PFSK-1 (cell line): ENCODE measurements around the gene SORCS1.

ENCODE experiments used
- FOXP2 ChIP-seq: optimal IDR thresholded peaks from 2 replicates; pipeline ENCODE3; 2011; ENCODE audit warnings: borderline replicate concordance, control low read depth, inconsistent platforms; ENCODE audit not compliant: insufficient read depth; ENCODE audit errors: extremely low read length, extremely low read depth
- POLR2AphosphoS5 ChIP-seq: IDR thresholded peaks from 2 replicates; pipeline ENCODE4 v1.6.1; 2012; ENCODE audit warnings: low read depth, mild to moderate bottlenecking, control low read depth, low read length, moderate library complexity
- SIN3A ChIP-seq: IDR thresholded peaks from 2 replicates; pipeline ENCODE4 v1.6.1; 2012; ENCODE audit warnings: mild to moderate bottlenecking, low read length, moderate library complexity, borderline replicate concordance; ENCODE audit not compliant: insufficient read depth
- TAF1 ChIP-seq: IDR thresholded peaks from 2 replicates; pipeline ENCODE4 v1.6.1; 2012; ENCODE audit warnings: low read length, control low read depth, borderline replicate concordance; ENCODE audit not compliant: insufficient read depth
- TF ChIP-seq, protein P1 (sequence below), 2 experiments: IDR thresholded peaks; 2 replicates each; pipeline versions ENCODE4 v1.6.1 to v1.8.0; 2011 to 2012; ENCODE audit warnings: low read depth in 2 of 2, low read length in 2 of 2, control low read depth in 1 of 2, inconsistent platforms in 1 of 2, mild to moderate bottlenecking in 1 of 2, moderate library complexity in 1 of 2; ENCODE audit not compliant: insufficient read depth in 1 of 2

Gene SORCS1

DNA sequence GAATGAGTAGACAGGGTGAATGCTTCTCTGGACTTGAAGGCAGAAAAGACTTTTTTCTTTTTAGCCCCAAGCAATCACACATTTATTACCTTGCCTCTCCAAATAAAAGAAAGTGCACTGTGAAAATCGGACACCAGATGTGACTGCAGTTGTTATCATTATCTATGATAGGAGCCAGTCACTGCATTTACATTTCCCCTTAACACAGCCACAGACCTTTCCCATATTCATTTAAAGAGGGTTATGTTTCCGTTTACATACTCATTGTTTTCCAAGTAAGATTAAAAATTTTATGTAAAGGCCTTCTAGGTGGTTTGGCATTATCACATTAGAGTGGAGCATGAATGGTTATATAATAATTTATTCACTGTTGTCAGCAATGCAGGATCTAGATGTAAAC is 586.8 kb downstream of the SORCS1 start:
- TF ChIP-seq POLR2AphosphoS5 (no peak), TAF1 (no peak), FOXP2 (no peak)

DNA sequence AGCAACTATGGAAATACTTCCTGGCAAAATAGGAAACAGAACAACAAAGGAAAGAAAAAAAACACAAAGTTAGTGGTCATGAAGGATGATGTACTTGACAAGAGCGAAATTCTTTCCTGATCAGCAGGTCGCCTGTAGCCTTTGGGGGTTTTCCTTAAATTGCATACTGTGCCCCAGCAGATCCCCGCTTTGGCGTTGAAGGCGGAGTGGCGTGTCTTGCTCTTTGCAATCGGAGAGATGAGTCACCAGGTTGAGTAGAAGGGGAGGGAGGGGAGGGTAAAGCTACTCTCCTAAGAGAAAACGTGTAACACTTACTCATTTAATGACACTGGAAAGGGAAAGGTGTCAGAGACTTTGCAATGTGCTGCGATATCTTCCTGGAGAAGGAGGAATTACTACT is 587.2 kb downstream of the SORCS1 start:
- TF ChIP-seq POLR2AphosphoS5 = no peak
- TF ChIP-seq FOXP2 = no peak
- TF ChIP-seq SIN3A = no peak
- TF ChIP-seq, protein P1, sequence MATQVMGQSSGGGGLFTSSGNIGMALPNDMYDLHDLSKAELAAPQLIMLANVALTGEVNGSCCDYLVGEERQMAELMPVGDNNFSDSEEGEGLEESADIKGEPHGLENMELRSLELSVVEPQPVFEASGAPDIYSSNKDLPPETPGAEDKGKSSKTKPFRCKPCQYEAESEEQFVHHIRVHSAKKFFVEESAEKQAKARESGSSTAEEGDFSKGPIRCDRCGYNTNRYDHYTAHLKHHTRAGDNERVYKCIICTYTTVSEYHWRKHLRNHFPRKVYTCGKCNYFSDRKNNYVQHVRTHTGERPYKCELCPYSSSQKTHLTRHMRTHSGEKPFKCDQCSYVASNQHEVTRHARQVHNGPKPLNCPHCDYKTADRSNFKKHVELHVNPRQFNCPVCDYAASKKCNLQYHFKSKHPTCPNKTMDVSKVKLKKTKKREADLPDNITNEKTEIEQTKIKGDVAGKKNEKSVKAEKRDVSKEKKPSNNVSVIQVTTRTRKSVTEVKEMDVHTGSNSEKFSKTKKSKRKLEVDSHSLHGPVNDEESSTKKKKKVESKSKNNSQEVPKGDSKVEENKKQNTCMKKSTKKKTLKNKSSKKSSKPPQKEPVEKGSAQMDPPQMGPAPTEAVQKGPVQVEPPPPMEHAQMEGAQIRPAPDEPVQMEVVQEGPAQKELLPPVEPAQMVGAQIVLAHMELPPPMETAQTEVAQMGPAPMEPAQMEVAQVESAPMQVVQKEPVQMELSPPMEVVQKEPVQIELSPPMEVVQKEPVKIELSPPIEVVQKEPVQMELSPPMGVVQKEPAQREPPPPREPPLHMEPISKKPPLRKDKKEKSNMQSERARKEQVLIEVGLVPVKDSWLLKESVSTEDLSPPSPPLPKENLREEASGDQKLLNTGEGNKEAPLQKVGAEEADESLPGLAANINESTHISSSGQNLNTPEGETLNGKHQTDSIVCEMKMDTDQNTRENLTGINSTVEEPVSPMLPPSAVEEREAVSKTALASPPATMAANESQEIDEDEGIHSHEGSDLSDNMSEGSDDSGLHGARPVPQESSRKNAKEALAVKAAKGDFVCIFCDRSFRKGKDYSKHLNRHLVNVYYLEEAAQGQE (IDR thresholded peaks at IDR 0.05; ENCODE audit: insufficient read depth in 1 of 2, low read depth in 2 of 2, low read length in 2 of 2) = no peak
- TF ChIP-seq TAF1 = no peak

DNA sequence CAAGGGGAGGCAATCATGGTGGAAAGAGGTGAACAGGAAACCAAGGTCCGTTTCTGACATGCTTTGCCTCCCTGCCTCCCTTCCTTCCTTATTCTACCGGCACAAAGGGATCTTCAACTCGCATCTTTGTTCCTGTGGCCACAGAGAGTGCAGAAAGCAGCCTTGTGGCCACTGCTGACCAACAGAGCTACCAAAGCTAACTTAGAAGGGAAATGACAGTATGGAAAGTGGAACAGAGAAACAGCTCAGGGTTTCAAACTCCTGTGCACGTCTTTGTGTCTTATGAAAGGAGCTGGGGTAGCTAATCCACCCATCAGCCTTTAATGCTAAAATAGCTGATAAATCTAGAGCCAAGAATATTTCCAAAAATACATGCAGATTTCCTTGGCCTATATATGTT is 588.0 kb downstream of the SORCS1 start:
- TF ChIP-seq, protein P1 (IDR thresholded peaks at IDR 0.05; ENCODE audit: insufficient read depth in 1 of 2, low read depth in 2 of 2, low read length in 2 of 2) = no peak
- TF ChIP-seq SIN3A (no peak), TAF1 (no peak), POLR2AphosphoS5 (no peak), FOXP2 (no peak)

DNA sequence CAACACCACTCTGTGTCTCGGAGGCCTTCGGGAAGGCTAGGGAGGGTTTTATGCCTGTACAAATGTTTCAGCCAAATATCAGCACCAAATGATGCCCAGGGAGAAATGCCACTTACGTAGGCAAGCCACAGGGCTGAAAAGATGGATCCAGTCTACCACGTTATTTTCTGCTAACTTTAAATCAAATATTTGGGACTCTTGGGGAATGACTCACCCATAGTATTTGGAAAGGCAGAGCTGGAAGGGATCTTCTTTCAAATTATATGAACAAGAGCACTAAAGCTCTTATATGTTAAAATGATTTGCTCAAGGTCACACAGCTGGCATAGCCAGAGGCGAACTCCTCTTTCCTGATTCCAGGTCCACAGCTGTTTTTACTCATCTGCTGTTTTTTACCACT is 591.4 kb downstream of the SORCS1 start:
- no peak for TF ChIP-seq TAF1
- no peak for TF ChIP-seq SIN3A
- TF ChIP-seq, protein P1 (IDR thresholded peaks at IDR 0.05; ENCODE audit: insufficient read depth in 1 of 2, low read depth in 2 of 2, low read length in 2 of 2) = no peak
- TF ChIP-seq POLR2AphosphoS5 = no peak
- no peak for TF ChIP-seq FOXP2

DNA sequence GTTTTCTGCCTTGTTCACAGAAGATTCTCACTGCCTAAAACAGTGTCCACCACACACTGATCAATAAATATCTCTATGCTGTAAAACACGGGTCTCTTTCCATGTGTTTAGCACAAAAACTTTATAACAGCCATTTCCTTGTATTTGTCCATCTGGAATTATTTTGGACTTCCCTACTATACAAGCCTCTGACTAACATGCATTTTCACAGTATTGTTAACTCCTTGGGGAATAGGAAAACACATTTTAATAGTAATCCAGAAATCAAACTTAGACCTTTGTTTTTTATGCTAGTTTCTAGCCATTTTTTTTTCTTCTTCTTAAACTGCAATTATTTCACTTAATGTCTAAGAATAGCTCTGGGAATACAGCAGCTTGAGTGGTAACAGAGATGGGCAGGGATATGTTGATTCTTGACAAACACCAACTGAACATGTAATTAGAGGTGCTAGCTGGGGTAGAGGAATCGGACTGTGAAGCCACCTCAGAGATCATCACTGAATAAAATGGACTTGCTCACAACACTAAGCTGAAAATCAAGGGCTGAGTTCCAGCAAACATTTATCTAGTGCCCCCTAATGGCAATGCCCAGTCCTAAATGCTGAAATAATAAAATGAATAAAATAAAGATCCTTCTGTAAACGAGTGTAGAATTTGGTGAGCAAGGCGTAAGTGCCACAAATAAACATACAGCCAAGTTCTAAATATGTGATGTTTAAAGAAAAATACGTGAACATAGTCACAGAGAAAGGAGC is 593.1 kb downstream of the SORCS1 start:
- TF ChIP-seq, protein P1 (IDR thresholded peaks at IDR 0.05; ENCODE audit: insufficient read depth in 1 of 2, low read depth in 2 of 2, low read length in 2 of 2) = no peak
- TF ChIP-seq SIN3A = no peak
